CD14-positive monocyte (primary cell): Measurements from ENCODE around the gene SMARCA5. TPM values are rescaled to one million over a fixed set of nuclear protein-coding genes. Genes with fewer than 3 reads are reported as not detected.

Experiments
- DNase-seq, 3 donors: peaks; one replicate each; pipeline ENCODE4 v3.0.0-alpha.2; 2011 to 2022
- H2AFZ ChIP-seq: 2 replicates; pipeline ENCODE4 v1.6.0; 2012; ENCODE audit warnings: mild to moderate bottlenecking, low read depth, low read length, inconsistent platforms; ENCODE audit not compliant: insufficient read depth, poor library complexity, severe bottlenecking
- H3K27ac ChIP-seq, 2 donors: 1 replicate in 1 of 2; 2 replicates in 1 of 2; pipeline ENCODE4 v1.5.1; 2012 to 2013; ENCODE audit warnings: low read length in 2 of 2, control low read depth in 1 of 2, inconsistent platforms in 1 of 2, low read depth in 1 of 2, mild to moderate bottlenecking in 1 of 2
- H3K27me3 ChIP-seq, 2 donors: one replicate each; pipeline versions ENCODE4 v1.6.0 to v1.6.1; 2011 to 2013; ENCODE audit warnings: low read length in 2 of 2; ENCODE audit not compliant: control insufficient read depth in 2 of 2, insufficient read depth in 2 of 2
- H3K36me3 ChIP-seq, 2 donors: replicated peaks in 1 of 2; 1 replicate in 1 of 2; 2 replicates in 1 of 2; pipeline versions ENCODE4 v1.5.1 to v1.6.1; 2012 to 2013; ENCODE audit warnings: low read length in 2 of 2, control low read depth in 1 of 2, inconsistent platforms in 1 of 2, mild to moderate bottlenecking in 1 of 2; ENCODE audit not compliant: insufficient read depth in 2 of 2, control insufficient read depth in 1 of 2
- H3K4me1 ChIP-seq, 2 donors: 1 replicate in 1 of 2; 2 replicates in 1 of 2; pipeline versions ENCODE4 v1.5.1 to v1.6.1; 2012 to 2013; ENCODE audit warnings: low read length in 2 of 2, control low read depth in 1 of 2, inconsistent platforms in 1 of 2, mild to moderate bottlenecking in 1 of 2, moderate library complexity in 1 of 2; ENCODE audit not compliant: insufficient read depth in 2 of 2, control insufficient read depth in 1 of 2
- H3K4me2 ChIP-seq: replicated peaks from 2 replicates; pipeline ENCODE3; 2012; ENCODE audit warnings: low read length, moderate library complexity, mild to moderate bottlenecking; ENCODE audit not compliant: poor library complexity, severe bottlenecking; ENCODE audit errors: extremely low read depth
- H3K4me3 ChIP-seq, 3 experiments: fragments of 200-600 bp in 1 of 3; sonication (generic) in 1 of 3; replicated peaks in 1 of 3; 1 replicate in 2 of 3; 2 replicates in 1 of 3; pipeline ENCODE4 v1.5.1; 2011 to 2013; ENCODE audit warnings: low read length in 3 of 3, mild to moderate bottlenecking in 3 of 3, control low read depth in 2 of 3, low read depth in 2 of 3, inconsistent platforms in 1 of 3, moderate library complexity in 1 of 3
- H3K79me2 ChIP-seq: 2 replicates; pipeline ENCODE4 v1.6.0; 2012; ENCODE audit warnings: mild to moderate bottlenecking, control low read depth, inconsistent platforms, low read length, moderate library complexity; ENCODE audit not compliant: insufficient read depth
- H3K9ac ChIP-seq: 2 replicates; pipeline ENCODE4 v1.6.0; 2017; ENCODE audit warnings: low read length, mild to moderate bottlenecking; ENCODE audit not compliant: insufficient read depth, poor library complexity, severe bottlenecking
- H3K9me3 ChIP-seq, 2 donors: replicated peaks in 1 of 2; 1 replicate in 1 of 2; 2 replicates in 1 of 2; pipeline versions ENCODE4 v1.5.1 to v1.6.1; 2012 to 2013; ENCODE audit warnings: low read length in 2 of 2, control low read depth in 1 of 2; ENCODE audit not compliant: control insufficient read depth in 1 of 2, insufficient read depth in 1 of 2
- H4K20me1 ChIP-seq: 2 replicates; pipeline ENCODE4 v1.6.0; 2012; ENCODE audit warnings: mild to moderate bottlenecking, low read length, control low read depth, moderate library complexity; ENCODE audit not compliant: insufficient read depth
- H3K27ac Mint-ChIP-seq, 7 donors: one replicate each; pipeline ENCODE4 v1.8.0; 2020; ENCODE audit warnings: mild to moderate bottlenecking in 7 of 7, mixed read lengths in 7 of 7, moderate library complexity in 6 of 7, inconsistent platforms in 2 of 7
- H3K27me3 Mint-ChIP-seq, 3 donors: one replicate each; pipeline ENCODE4 v1.8.0; 2021 to 2022; ENCODE audit warnings: low read depth in 3 of 3, mild to moderate bottlenecking in 3 of 3, mixed read lengths in 3 of 3, moderate library complexity in 3 of 3, inconsistent platforms in 1 of 3
- H3K36me3 Mint-ChIP-seq, 2 donors: one replicate each; pipeline ENCODE4 v1.8.0; 2020; ENCODE audit warnings: mixed read lengths in 2 of 2, inconsistent platforms in 1 of 2, mild to moderate bottlenecking in 1 of 2
- H3K4me1 Mint-ChIP-seq: one replicate; pipeline ENCODE4 v1.8.0; 2020; ENCODE audit warnings: mild to moderate bottlenecking, mixed read lengths
- H3K4me3 Mint-ChIP-seq, 2 donors: one replicate each; pipeline ENCODE4 v1.8.0; 2020; ENCODE audit warnings: mild to moderate bottlenecking in 2 of 2, mixed read lengths in 2 of 2, moderate library complexity in 1 of 2
- H3K9me3 Mint-ChIP-seq, 7 donors: one replicate each; pipeline ENCODE4 v1.8.0; 2020 to 2022; ENCODE audit warnings: mixed read lengths in 7 of 7, mild to moderate bottlenecking in 6 of 7, moderate library complexity in 6 of 7, inconsistent platforms in 2 of 7
- CTCF ChIP-seq: fragments of 200-600 bp; IDR thresholded peaks from one replicate; pipeline ENCODE4 v1.8.0; 2022; ENCODE audit warnings: antibody characterized with exemption, mild to moderate bottlenecking
- WGBS: methylation state at CpG from one replicate; pipeline ENCODE4 v1.1.5; 2013; ENCODE audit warnings: missing lambda C conversion rate; ENCODE audit not compliant: insufficient coverage; 5-methylcytosine and 5-hydroxymethylcytosine counted together
- intact Hi-C, 2 donors: fragments of 100-400 bp; cut with micrococcal nuclease; formaldehyde crosslinking; loops; one replicate each; pipeline versions ENCODE4 v1.15.0 to v1.15.1; 2023
- polyA plus RNA-seq, 3 donors: library from polyadenylated mRNA; depleted of rRNA in 1 of 3; unstranded in 2 of 3; stranded (reverse) in 1 of 3; fragments of 300-500 nt in 2 of 3; fragments of >200 nt in 1 of 3; fragmentation: Illumina TruSeq in 2 of 3; gene quantifications; 1 replicate in 2 of 3; 2 replicates in 1 of 3; pipeline ENCODE4 v1.2.3, GENCODE V29; 2012 to 2021

The SMARCA5 gene
- polyA plus RNA-seq, 3 donors: 5.6 to 19.4 (median 12.6) TPM

- Histone ChIP-seq H3K4me2 (no peak overlapping the region), H3K27me3 (no peaks in the 10 kb centered on the region), H3K36me3 (no peaks in the 10 kb centered on the region), H3K27ac (no peak overlapping the region), H2AFZ (no peak overlapping the region), H3K4me1 (no peaks in the 10 kb centered on the region), H3K9ac (no peak overlapping the region), H3K4me3 (no peak overlapping the region), H4K20me1 (no peaks in the 10 kb centered on the region), H3K9me3 (no peaks in the 10 kb centered on the region), H3K79me2 (no peaks in the 10 kb centered on the region)
- no peak for TF ChIP-seq CTCF
- no peaks in the 10 kb centered on the region for H3K36me3 Mint-ChIP-seq
- peaks cover 6% of the 10 kb centered on the region for H3K4me1 Mint-ChIP-seq
- peaks cover 0 to 9% (median 6%) of the 10 kb centered on the region in 7 donors for H3K9me3 Mint-ChIP-seq
- H3K27me3 Mint-ChIP-seq: no peaks in the 10 kb centered on the region
- no peak overlapping the region for H3K4me3 Mint-ChIP-seq
- H3K27ac Mint-ChIP-seq: no peak overlapping the region
- WGBS: no CpG with 5 or more reads among the region's 8 CpGs
- DNase-seq: no peak
- intact Hi-C loops: no loop called here
These were observed 15.5 kb upstream of the SMARCA5 start for GRCh38 chr4:143498021-143498420.

- Histone ChIP-seq H3K9ac (no peak overlapping the region), H3K36me3 (no peaks in the 10 kb centered on the region), H3K4me1 (no peaks in the 10 kb centered on the region), H3K79me2 (no peaks in the 10 kb centered on the region), H3K27me3 (no peaks in the 10 kb centered on the region), H4K20me1 (no peaks in the 10 kb centered on the region), H3K4me3 (no peak overlapping the region), H3K9me3 (no peaks in the 10 kb centered on the region), H3K4me2 (no peak overlapping the region), H2AFZ (peak overlapping the region; percentile 49), H3K27ac (no peak overlapping the region)
- Mint-ChIP-seq H3K4me1 (peaks cover 8% of the 10 kb centered on the region), H3K4me3 (no peak overlapping the region), H3K36me3 (no peaks in the 10 kb centered on the region), H3K9me3 (peaks cover 0 to 8% (median 5%) of the 10 kb centered on the region in 7 donors), H3K27ac (peak overlapping the region in 1 of 7 donors; percentile 29), H3K27me3 (no peaks in the 10 kb centered on the region)
- intact Hi-C loops: no loop called here
- 0% methylated on average over 1 of the region's 1 CpG for WGBS
- no peak for TF ChIP-seq CTCF
- DNase-seq: peak in 2 of 3 donors; percentile 7 to 17
These were observed 11.3 kb upstream of the SMARCA5 start for GRCh38 chr4:143502231-143502630.
